HEK293T (cell line): ENCODE measurements around the gene BRCA1.

ENCODE experiments used
- FOXK2 ChIP-seq: fragments of 450-650 bp; IDR thresholded peaks from 2 replicates; pipeline ENCODE4 v1.6.1; 2016; ENCODE audit warnings: mild to moderate bottlenecking
- LEF1 ChIP-seq: fragments of 450-650 bp; IDR thresholded peaks from 2 replicates; pipeline ENCODE4 v1.6.1; 2017; ENCODE audit warnings: mild to moderate bottlenecking, borderline replicate concordance

DNA sequence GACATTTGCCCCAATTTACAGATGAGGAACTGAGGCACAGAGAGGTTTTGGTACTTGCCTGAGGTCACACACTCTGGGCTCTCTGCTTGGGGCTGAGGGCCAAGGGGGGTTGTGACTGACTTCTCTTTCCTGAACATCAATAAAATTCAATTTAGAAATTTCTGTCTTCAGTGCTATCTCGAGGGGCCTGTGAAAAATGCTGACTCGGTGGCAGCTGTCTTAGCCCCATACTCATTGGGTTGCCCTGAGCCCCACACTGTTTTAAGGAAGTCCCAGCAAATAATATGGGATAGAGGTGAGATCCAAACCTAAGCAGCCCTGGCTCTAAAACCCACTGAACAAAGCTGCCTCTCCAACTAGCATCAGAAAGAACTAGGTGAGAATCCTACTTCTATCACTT lies 7.0 kb upstream of the BRCA1 start:
- TF ChIP-seq LEF1, result no peak
- TF ChIP-seq FOXK2, result no peak
